ENCODE results near the gene MARK4.

GRCh38 chr19:45278087-45278486 lies 27.0 kb downstream of the MARK4 start:
- TF ChIP-seq CTCF (IDR thresholded peaks at IDR 0.05) (no peak), POLR2A (IDR thresholded peaks at IDR 0.05) (no peak), EP300 (IDR thresholded peaks at IDR 0.05) (no peak)

Measured in ovary (tissue), 3 donors.